ENCODE results near the gene OSBPL6. TPM values are rescaled to one million over a fixed set of nuclear protein-coding genes. Genes with fewer than 3 reads are reported as not detected.

Gene OSBPL6
- total and polyA plus RNA-seq, 2 of the 13 experiments (the other 11 are each of a cell fraction or from before 2014, with no cell fraction given), result 0.03 to 0.11 TPM

GRCh38 chr2:178397002-178397605 lies 202.8 kb downstream of the OSBPL6 start (continued):
- TF ChIP-seq, protein P1, sequence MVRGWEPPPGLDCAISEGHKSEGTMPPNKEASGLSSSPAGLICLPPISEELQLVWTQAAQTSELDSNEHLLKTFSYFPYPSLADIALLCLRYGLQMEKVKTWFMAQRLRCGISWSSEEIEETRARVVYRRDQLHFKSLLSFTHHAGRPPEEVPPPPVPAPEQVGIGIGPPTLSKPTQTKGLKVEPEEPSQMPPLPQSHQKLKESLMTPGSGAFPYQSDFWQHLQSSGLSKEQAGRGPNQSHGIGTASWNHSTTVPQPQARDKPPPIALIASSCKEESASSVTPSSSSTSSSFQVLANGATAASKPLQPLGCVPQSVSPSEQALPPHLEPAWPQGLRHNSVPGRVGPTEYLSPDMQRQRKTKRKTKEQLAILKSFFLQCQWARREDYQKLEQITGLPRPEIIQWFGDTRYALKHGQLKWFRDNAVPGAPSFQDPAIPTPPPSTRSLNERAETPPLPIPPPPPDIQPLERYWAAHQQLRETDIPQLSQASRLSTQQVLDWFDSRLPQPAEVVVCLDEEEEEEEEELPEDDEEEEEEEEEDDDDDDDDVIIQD (CRISPR knock-in tag; IDR thresholded peaks at IDR 0.05; ENCODE audit: low read depth), result no peak

- BruUV-seq (replicated peaks), result no TSS peak
- FAIRE-seq, result no peak
- in situ Hi-C loops (cut with HindIII; ENCODE audit: extremely low pct_ligation_motif_present, low pct_unique_long_range_greater_than_20kb), result no loop called here
These were observed 207.7 kb downstream of the OSBPL6 start for GRCh38 chr2:178401994-178402437.

More at GRCh38 chr2:178401994-178402437, 207.7 kb downstream of the OSBPL6 start:
- CTCF ChIA-PET (ENCODE audit: low intra/inter-chr PET ratio, low total read pairs), result no interaction called here
- H3K36me3 ChIP-seq (replicated peaks in 1 of 2; ENCODE audit: control insufficient read depth in 1 of 2, insufficient read depth in 2 of 2, low read length in 2 of 2), result no peaks in the 10 kb centered on the region
- no peaks in the 10 kb centered on the region for H3K4me1 ChIP-seq (ENCODE audit: insufficient read depth, low read length)
- H3K27me3 ChIP-seq (ENCODE audit: control insufficient read depth in 1 of 2, insufficient read depth in 2 of 2, low read length in 2 of 2), result no peaks in the 10 kb centered on the region
- H3K4me2 ChIP-seq (ENCODE audit: low read depth, low read length), result no peak overlapping the region
- WGBS (ENCODE audit: low lambda C conversion rate), result 61% methylated on average over 6 of the region's 6 CpGs
- no peaks in the 10 kb centered on the region for H3K9me3 ChIP-seq (ENCODE audit: low read length)
- TF ChIP-seq SMARCE1 (IDR thresholded peaks at IDR 0.05; ENCODE audit: borderline replicate concordance) (no peak), MYC (CRISPR knock-in tag; IDR thresholded peaks at IDR 0.05; ENCODE audit: borderline replicate concordance) (no peak), ZNF598 (CRISPR knock-in tag; IDR thresholded peaks at IDR 0.05; ENCODE audit: borderline replicate concordance) (no peak), NKX3-1 (CRISPR knock-in tag; IDR thresholded peaks at IDR 0.05) (no peak), NONO (IDR thresholded peaks at IDR 0.05) (no peak), NONO (CRISPR knock-in tag; conservative IDR thresholded peaks at IDR 0.05) (no peak), HNF4G (IDR thresholded peaks at IDR 0.05; ENCODE audit: borderline replicate concordance, low read depth, low read length) (no peak), HNF4G (CRISPR knock-in tag; IDR thresholded peaks at IDR 0.05; ENCODE audit: borderline replicate concordance, low read depth) (no peak), ZSCAN30 (CRISPR knock-in tag; IDR thresholded peaks at IDR 0.05) (no peak), JDP2 (CRISPR knock-in tag; IDR thresholded peaks at IDR 0.05; ENCODE audit: borderline replicate concordance) (no peak), ZBTB7B (CRISPR knock-in tag; IDR thresholded peaks at IDR 0.05) (no peak)
- TF ChIP-seq, protein P2, sequence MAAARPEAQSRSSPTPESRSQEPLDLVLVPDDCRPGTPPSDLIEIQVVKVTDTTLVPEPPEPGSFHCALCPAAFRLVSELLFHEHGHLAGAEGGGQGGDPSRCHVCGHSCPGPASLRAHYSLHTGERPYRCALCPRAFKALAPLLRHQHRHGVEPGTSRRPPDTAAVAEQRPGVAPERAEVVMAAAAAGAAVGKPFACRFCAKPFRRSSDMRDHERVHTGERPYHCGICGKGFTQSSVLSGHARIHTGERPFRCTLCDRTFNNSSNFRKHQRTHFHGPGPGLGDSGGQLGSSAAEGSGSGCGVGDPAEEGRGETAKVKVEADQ (CRISPR knock-in tag; IDR thresholded peaks at IDR 0.05; ENCODE audit: borderline replicate concordance), result no peak
- TF ChIP-seq, protein P3, sequence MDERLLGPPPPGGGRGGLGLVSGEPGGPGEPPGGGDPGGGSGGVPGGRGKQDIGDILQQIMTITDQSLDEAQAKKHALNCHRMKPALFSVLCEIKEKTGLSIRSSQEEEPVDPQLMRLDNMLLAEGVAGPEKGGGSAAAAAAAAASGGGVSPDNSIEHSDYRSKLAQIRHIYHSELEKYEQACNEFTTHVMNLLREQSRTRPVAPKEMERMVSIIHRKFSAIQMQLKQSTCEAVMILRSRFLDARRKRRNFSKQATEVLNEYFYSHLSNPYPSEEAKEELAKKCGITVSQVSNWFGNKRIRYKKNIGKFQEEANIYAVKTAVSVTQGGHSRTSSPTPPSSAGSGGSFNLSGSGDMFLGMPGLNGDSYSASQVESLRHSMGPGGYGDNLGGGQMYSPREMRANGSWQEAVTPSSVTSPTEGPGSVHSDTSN (CRISPR knock-in tag; IDR thresholded peaks at IDR 0.05), result no peak
- DNase-seq (ENCODE audit: low spot score) (no peak), ATAC-seq (no peak)
- POLR2A ChIA-PET, result interaction anchor here (1.4 kb wide), 2 partner anchors 12 to 49 kb away, joined by 3 read pairs; partner anchors contain the start of genes PJVK and PRKRA
- H3K4me3 ChIP-seq (replicated peaks in 1 of 3; ENCODE audit: insufficient read depth in 1 of 3, low read depth in 2 of 3, low read length in 3 of 3), result no peak overlapping the region
- no peak overlapping the region for H3K9ac ChIP-seq (ENCODE audit: insufficient read depth, low read depth, low read length)
- intact Hi-C loops (cut with micrococcal nuclease; ENCODE audit: unreplicated experiment), result no loop called here
- H3K79me2 ChIP-seq (ENCODE audit: insufficient read depth, low read length), result no peaks in the 10 kb centered on the region
- H3K27ac ChIP-seq (ENCODE audit: extremely low read length, insufficient read depth, low read length), result no peak overlapping the region
- H2AFZ ChIP-seq (ENCODE audit: low read length), result no peak overlapping the region
- no peaks in the 10 kb centered on the region for H4K20me1 ChIP-seq (ENCODE audit: insufficient read depth, low read length)
